ENCODE results near the gene PRRT4. TPM values are rescaled to one million over a fixed set of nuclear protein-coding genes. Genes with fewer than 3 reads are reported as not detected.

Gene PRRT4
- total RNA-seq, 1 experiment from 2014 or later, result 0.24 TPM

GRCh38 chr7:128378637-128379036 is 17.1 kb upstream of the PRRT4 start:
- Histone ChIP-seq H3T11ph (ENCODE audit: low read length) (no peak overlapping the region), H2AK5ac (ENCODE audit: insufficient read length, low read length) (no peak overlapping the region), H2BK120ac (ENCODE audit: low read depth, low read length, poor library complexity, severe bottlenecking) (no peak overlapping the region), H3K4me2 (ENCODE audit: insufficient read depth, insufficient read length, low read length) (no peak overlapping the region), H2BK5ac (ENCODE audit: insufficient read length, low read length) (no peak overlapping the region), H3K14ac (ENCODE audit: insufficient read depth, low read length) (no peak overlapping the region), H2BK20ac (ENCODE audit: low read depth, low read length, poor library complexity, severe bottlenecking) (no peak overlapping the region), H3K23ac (ENCODE audit: insufficient read length, low read depth, low read length) (no peak overlapping the region), H3K4me1 (ENCODE audit: insufficient read depth, low read length) (no peaks in the 10 kb centered on the region), H2AFZ (ENCODE audit: low read length) (no peak overlapping the region), H2BK15ac (ENCODE audit: low read depth, low read length) (no peak overlapping the region), H3K18ac (ENCODE audit: insufficient read length, low read depth, low read length) (no peak overlapping the region), H2BK12ac (ENCODE audit: insufficient read length, low read depth, low read length) (no peak overlapping the region), H3K9ac (ENCODE audit: extremely low read depth, insufficient read length, low read length) (no peak overlapping the region), H4K91ac (ENCODE audit: insufficient read length, low read depth, low read length) (no peak overlapping the region), H3K9me3 (ENCODE audit: control insufficient read depth, low read depth, low read length) (no peaks in the 10 kb centered on the region), H3K27me3 (ENCODE audit: insufficient read depth, low read length) (no peaks in the 10 kb centered on the region), H4K20me1 (ENCODE audit: control insufficient read depth, insufficient read depth, insufficient read length) (no peaks in the 10 kb centered on the region), H4K5ac (ENCODE audit: insufficient read length, low read depth, low read length) (no peak overlapping the region), H3K23me2 (ENCODE audit: insufficient read length, low read depth, low read length, poor library complexity, severe bottlenecking) (no peaks in the 10 kb centered on the region), H3K79me1 (ENCODE audit: insufficient read depth, low read depth, low read length, poor library complexity, severe bottlenecking) (no peaks in the 10 kb centered on the region), H4K8ac (replicated peaks; ENCODE audit: insufficient read length, low read depth, low read length) (no peak overlapping the region), H3K79me2 (ENCODE audit: insufficient read depth, low read length) (no peaks in the 10 kb centered on the region), H3K27ac (ENCODE audit: insufficient read length, low read depth, low read length) (no peak overlapping the region), H3K56ac (ENCODE audit: insufficient read length, low read depth, low read length) (no peak overlapping the region), H3K4ac (ENCODE audit: low read depth, low read length) (no peak overlapping the region)
- Mint-ChIP-seq H3K4me1 (peaks cover 7 to 40% of the 10 kb centered on the region in 2 experiments), H3K27me3 (ENCODE audit: low read depth) (peaks cover 37% of the 10 kb centered on the region), H3K27ac (no peak overlapping the region), H3K9me3 (peaks cover 0 to 2% of the 10 kb centered on the region in 2 experiments; a peak in 1 of 5 replicates), H3K36me3 (ENCODE audit: insufficient read depth in 1 of 3, low read depth in 3 of 3) (no peaks in the 10 kb centered on the region), H3K4me3 (no peak overlapping the region)
- no CpG with 5 or more reads among the region's 2 CpGs for WGBS (ENCODE audit: extremely low coverage, insufficient read length, low lambda C conversion rate)
- DNase-seq, result no peak
- no peak for TF ChIP-seq CTCF (conservative IDR thresholded peaks at IDR 0.05)

All from H9 (cell line).